Transverse colon (tissue), 4 donors: ENCODE data around the gene OLFM4. TPM values are rescaled to one million over a fixed set of nuclear protein-coding genes. Genes with fewer than 3 reads are reported as not detected.

Experiments
- total RNA-seq, 4 donors: library from RNA; depleted of rRNA; stranded (reverse); fragments of >200 nt; gene quantifications; one replicate each; pipeline ENCODE4 v1.1.0, GENCODE V29; 2016

OLFM4 gene
- total RNA-seq, 4 donors from 2014 or later = 3.4 to 61.0 (median 51.9) TPM

Other genes with a start within 250 kb of the OLFM4 start
- gene PCDH8, start 180.2 kb upstream of the OLFM4 start, total RNA-seq = 1 to 10 TPM in 2 of 4 donors, not detected in 2; 1.9 to 4.9 TPM